Measurements from ENCODE around the gene RAB40B. TPM values are rescaled to one million over a fixed set of nuclear protein-coding genes. Genes with fewer than 3 reads are reported as not detected.

RAB40B gene, protein sequence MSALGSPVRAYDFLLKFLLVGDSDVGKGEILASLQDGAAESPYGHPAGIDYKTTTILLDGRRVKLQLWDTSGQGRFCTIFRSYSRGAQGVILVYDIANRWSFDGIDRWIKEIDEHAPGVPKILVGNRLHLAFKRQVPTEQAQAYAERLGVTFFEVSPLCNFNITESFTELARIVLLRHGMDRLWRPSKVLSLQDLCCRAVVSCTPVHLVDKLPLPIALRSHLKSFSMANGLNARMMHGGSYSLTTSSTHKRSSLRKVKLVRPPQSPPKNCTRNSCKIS
- 10.8 to 18.9 TPM (median 17.7 TPM) in 5 replicates for total RNA-seq (2022; extraction: Qiagen RNA extraction; ENCODE audit: low read depth)

DNA sequence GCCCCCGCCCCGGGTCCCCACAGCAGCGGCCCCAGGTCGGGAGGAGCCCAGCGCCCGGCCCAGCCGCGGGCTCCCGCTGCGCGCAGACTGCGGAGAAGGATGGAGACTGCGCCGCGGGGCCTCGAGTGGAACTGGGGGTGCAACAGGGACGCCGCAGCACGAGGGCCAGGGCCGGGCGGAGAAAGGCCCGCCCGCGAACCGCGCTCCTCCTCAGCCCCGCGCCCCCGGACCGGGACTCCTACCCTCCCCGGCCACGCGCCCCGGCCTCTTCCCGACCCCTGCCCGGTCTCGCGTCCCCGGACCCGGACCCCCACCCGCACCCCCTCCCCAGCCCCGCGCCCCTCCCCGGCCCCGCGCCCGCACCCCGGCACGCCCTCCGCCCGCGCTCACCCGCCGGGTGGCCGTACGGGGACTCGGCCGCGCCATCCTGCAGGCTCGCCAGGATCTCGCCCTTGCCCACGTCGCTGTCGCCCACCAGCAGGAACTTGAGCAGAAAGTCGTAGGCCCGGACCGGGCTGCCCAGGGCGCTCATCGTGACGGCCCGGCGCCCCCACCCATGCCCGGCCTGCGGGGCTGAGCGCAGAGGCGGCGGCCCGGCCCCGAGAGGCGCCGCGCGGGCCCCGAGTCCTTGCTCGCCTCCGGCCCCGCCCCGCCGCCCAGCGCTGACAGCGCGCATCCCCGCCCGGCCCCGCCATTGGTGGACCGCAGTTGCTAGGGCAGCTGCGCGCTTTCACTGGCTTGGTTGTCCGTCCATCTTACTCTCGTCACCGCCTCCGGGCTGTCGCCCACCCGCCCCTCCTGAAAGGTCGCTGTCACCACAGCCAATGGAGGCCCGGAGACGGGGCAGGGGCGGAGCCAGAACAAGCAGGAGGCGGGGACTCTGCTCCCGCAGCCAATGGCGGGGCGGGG, at the start of gene RAB40B:
Gene RAB40B (minus strand): TSS at position 634 of the 909 bp plus-strand sequence. CDS start 102 bp downstream, at position 532.

DNA sequence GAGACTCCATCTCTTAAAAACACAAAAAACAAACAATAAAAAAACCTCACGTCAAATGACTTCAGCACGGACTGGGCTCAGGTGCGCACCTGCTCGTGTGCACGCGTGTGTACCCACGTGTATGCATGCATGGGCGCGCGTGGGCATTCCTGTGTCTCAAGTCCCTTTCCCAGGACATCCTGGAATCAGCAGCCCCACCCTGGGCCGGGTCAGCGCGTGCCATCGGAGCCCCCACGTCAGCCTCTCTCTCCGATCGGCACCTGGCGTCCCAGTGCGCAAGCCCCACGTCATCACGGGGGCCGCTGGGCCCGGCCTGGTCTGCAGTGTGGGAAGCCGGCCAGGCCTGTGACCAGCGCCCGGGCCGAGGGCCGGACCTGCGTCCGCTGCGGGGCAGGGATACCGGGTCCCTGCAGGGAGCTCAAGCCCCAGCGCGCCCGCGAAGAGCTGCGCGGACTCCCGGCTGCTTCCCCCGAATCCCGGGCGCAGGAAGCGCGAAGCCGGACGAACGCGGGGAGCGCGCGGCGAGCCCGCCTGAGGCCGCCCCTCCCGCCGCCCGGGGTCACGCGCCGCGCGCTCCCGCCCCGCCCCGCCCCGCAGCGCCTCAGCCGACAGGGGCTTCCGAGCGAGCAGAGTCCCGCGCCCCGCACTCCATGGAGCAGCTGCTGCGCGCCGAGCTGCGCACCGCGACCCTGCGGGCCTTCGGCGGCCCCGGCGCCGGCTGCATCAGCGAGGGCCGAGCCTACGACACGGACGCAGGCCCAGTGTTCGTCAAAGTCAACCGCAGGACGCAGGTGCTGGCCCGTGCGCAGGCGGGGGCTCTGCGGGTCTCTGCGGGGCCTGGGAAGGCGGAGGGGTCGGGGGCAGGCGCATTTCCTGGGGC, 36.7 kb upstream of the RAB40B start, which contains the start of gene FN3K:
Gene FN3K (plus strand): TSS at position 629 of the 880 bp plus-strand sequence. CDS start 22 bp downstream, at position 651.

DNA sequence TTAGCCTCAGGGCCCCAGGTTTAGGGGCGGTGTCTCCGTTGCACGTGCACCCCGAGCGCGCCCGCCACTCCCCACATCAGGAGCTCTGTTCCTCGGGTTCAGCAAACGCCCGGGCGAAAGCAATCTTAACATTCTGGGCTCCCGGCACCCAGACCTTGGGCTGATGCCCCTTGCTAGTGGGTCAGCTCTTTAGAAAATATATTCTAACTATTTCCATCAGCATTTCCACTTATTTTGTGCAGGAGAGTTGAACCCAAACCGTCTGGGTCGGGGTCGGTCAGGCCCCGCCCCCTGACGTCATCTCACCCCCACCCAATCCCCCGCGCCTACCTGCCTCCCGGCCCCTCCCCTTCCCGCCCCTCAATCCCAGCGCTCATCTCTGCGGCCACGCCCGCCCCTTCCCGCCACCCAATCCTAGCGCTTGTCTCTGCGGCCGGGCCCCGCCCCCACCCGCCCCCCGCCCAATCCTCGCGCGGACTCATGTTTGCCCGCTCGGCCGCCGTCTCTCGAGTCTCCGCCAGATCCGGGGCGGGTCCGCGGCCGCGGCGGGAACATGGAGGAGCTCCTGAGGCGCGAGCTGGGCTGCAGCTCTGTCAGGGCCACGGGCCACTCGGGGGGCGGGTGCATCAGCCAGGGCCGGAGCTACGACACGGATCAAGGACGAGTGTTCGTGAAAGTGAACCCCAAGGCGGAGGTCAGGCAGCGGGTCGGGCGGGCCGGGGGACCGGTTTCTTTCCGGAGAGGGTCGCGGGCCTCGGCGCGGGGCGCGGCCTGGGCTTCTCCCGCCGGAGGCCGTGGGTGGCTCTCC, 17.9 kb upstream of the RAB40B start, which contains the start of gene FN3KRP:
Gene FN3KRP (plus strand): TSS at position 504 of the 808 bp plus-strand sequence. CDS start 50 bp downstream, at position 554.

DNA sequence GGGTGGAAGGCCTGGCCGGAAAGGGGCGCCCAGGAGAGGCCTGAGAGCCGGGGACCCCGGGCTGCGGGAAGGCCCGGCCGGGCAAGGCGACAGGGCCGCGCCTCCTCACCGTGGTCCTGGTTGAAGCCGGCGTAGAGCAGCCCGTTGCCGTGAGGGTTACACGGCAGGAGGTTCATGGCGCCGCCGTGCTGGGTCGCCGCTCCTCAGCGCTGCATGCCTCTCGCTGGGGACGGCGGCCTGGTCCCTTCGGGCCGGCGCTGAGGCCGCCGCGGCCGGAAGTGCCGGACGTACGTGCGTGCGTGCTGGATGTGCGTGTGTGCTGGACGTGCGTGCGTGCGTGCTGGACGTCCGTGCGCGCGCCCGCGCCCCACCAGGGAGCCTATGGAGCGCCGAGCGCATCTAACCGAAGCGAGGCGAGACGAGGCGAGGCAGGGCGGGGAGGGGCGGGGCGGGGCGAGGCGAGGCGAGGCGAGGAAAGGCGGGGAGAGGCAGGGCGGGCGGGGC, 50.3 kb downstream of the RAB40B start, which contains the start of gene WDR45B:
Gene WDR45B (minus strand): TSS at position 280 of the 504 bp plus-strand sequence. CDS start 104 bp downstream, at position 176.

Other genes with a start within 250 kb of the RAB40B start
- 44.2 to 66.5 TPM (median 56.5 TPM) in 5 replicates for gene CYBC1, start 247.9 kb downstream of the RAB40B start, total RNA-seq (2022; extraction: Qiagen RNA extraction; ENCODE audit: low read depth)
- 45.5 to 57.0 TPM (median 48.6 TPM) in 5 replicates for gene NARF, start 240.0 kb downstream of the RAB40B start, total RNA-seq (2022; extraction: Qiagen RNA extraction; ENCODE audit: low read depth)
- 44.3 to 63.1 TPM (median 54.7 TPM) in 5 replicates for gene FOXK2, start 179.0 kb downstream of the RAB40B start, total RNA-seq (2022; extraction: Qiagen RNA extraction; ENCODE audit: low read depth)
- 87.9 to 93.2 TPM (median 91.2 TPM) in 5 replicates for gene WDR45B, start 50.3 kb downstream of the RAB40B start, total RNA-seq (2022; extraction: Qiagen RNA extraction; ENCODE audit: low read depth)
- 60.6 to 70.3 TPM (median 66.1 TPM) in 5 replicates for gene FN3KRP, start 18.0 kb upstream of the RAB40B start, total RNA-seq (2022; extraction: Qiagen RNA extraction; ENCODE audit: low read depth)
- 6.3 to 10.2 TPM (median 9.0 TPM) in 5 replicates for gene FN3K, start 36.9 kb upstream of the RAB40B start, total RNA-seq (2022; extraction: Qiagen RNA extraction; ENCODE audit: low read depth)
- 56.6 to 82.1 TPM (median 79.3 TPM) in 5 replicates for gene TBCD, start 53.4 kb upstream of the RAB40B start, total RNA-seq (2022; extraction: Qiagen RNA extraction; ENCODE audit: low read depth)
- gene ZNF750, start 141.3 kb upstream of the RAB40B start, total RNA-seq (2022; extraction: Qiagen RNA extraction; ENCODE audit: low read depth), result not detected in 5 replicates

Data from A549 treated with ZK216348 at 1 μM for 4 hours (cell line).